GM12874 (cell line): Measurements from ENCODE around the gene LAMB3.

Experiments
- CTCF ChIP-seq: IDR thresholded peaks from 2 replicates; pipeline ENCODE4 v1.5.1; 2011; ENCODE audit warnings: low read depth, mild to moderate bottlenecking, control low read depth, low read length, moderate library complexity; ENCODE audit not compliant: insufficient read depth

LAMB3 gene

GRCh38 chr1:209621741-209622655, 30.2 kb downstream of the LAMB3 start:
- no peak for TF ChIP-seq CTCF

- no peak for TF ChIP-seq CTCF
These were observed 30.9 kb downstream of the LAMB3 start for GRCh38 chr1:209621286-209621685.

- no peak for TF ChIP-seq CTCF
These were observed 31.7 kb downstream of the LAMB3 start for GRCh38 chr1:209620487-209620884.

GRCh38 chr1:209619696-209620486, 32.3 kb downstream of the LAMB3 start:
- no peak for TF ChIP-seq CTCF

GRCh38 chr1:209618756-209619420, 33.3 kb downstream of the LAMB3 start:
- no peak for TF ChIP-seq CTCF

- TF ChIP-seq CTCF = no peak
These were observed 33.9 kb downstream of the LAMB3 start for GRCh38 chr1:209618291-209618690.

- no peak for TF ChIP-seq CTCF
These were observed 34.5 kb downstream of the LAMB3 start for GRCh38 chr1:209617755-209618154.
